ENCODE measurements around the gene ROPN1L. TPM values are rescaled to one million over a fixed set of nuclear protein-coding genes. Genes with fewer than 3 reads are reported as not detected.

ROPN1L gene
- total RNA-seq, 2 experiments from 2014 or later = not detected

DNA sequence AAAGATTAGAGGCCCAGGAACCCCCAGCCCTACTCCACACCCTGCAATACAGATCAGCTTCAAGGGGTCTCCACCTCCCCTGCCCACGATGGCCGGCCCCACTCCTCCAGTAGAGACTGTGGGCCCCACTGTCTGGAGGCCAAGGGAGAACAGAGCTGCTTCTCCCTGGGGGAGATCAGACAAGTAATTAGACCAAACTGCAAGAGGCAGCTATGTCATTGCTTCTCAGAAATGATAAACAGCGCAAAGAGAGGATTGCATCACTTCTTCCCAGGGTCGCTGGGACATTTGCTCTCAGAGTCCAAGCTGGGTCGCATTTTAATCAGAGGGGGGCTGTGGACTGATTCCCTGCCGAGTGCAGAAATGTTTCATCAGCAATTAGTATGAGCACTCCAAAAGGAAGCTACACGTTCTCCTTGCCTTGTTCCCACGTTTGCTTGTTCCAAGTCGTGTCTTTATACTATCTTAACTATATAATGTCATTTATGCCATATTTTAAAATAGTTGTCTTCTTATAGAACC, 59.9 kb downstream of the ROPN1L start:
- Mint-ChIP-seq H3K36me3 (no peaks in the 10 kb centered on the region), H3K4me3 (no peak overlapping the region), H3K9me3 (no peaks in the 10 kb centered on the region), H3K27ac (no peak overlapping the region), H3K27me3 (no peaks in the 10 kb centered on the region), H3K4me1 (ENCODE audit: low read depth) (no peaks in the 10 kb centered on the region)
- intact Hi-C loops (cut with micrococcal nuclease) = no loop called here
- CTCF ChIA-PET = no interaction called here
- POLR2A ChIA-PET = no interaction called here
- DNase-seq = no peak

DNA sequence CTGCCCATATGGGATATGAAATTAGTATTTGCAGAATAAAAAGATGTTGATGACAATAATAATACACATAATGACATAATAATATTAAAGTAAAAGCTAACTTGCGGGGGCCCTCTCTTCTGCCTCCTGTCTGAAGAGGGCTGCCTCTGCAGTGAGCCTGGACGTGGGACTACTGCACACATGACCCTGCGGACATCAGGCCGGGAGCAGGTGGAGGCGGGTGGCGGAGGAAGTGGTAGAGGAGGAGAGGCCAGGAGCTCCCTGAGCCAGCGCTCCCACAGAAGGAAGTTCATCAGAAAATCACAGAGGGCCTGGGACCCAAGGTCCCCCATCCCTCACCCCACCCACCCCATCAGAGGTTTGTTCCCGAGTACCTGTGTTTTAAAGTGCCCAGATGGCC, 60.5 kb downstream of the ROPN1L start:
- intact Hi-C loops (cut with micrococcal nuclease) = no loop called here
- Mint-ChIP-seq H3K4me3 (no peak overlapping the region), H3K4me1 (ENCODE audit: low read depth) (no peaks in the 10 kb centered on the region), H3K9me3 (no peaks in the 10 kb centered on the region), H3K27me3 (no peaks in the 10 kb centered on the region), H3K27ac (no peak overlapping the region), H3K36me3 (no peaks in the 10 kb centered on the region)
- ChIA-PET POLR2A (no interaction called here), CTCF (no interaction called here)
- no peak for DNase-seq

DNA sequence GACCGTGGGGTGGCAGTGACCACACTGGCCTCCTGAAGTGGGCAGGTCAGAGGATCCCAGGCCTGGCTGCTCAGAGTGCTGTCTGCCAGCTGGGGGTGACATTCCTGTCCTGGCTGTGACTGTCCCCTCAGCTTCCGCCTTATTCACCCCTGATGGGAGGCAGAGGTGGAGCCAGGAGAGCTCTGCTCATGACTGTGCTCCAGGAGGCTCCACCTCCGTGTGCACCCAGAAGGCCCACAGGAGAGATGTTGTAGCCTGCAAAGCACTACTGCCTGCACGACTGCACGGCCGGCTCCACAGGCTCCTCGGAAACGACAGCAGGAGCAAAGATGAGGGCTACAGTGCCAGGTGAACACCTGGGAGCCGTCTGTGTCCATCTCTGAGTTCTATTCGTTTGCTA, 60.9 kb downstream of the ROPN1L start:
- no peaks in the 10 kb centered on the region for H3K4me1 Mint-ChIP-seq (ENCODE audit: low read depth)
- ChIA-PET POLR2A (no interaction called here), CTCF (no interaction called here)
- no peak overlapping the region for H3K27ac Mint-ChIP-seq
- no peaks in the 10 kb centered on the region for H3K36me3 Mint-ChIP-seq
- intact Hi-C loops (cut with micrococcal nuclease) = no loop called here
- no peaks in the 10 kb centered on the region for H3K27me3 Mint-ChIP-seq
- DNase-seq = no peak
- no peaks in the 10 kb centered on the region for H3K9me3 Mint-ChIP-seq
- no peak overlapping the region for H3K4me3 Mint-ChIP-seq

DNA sequence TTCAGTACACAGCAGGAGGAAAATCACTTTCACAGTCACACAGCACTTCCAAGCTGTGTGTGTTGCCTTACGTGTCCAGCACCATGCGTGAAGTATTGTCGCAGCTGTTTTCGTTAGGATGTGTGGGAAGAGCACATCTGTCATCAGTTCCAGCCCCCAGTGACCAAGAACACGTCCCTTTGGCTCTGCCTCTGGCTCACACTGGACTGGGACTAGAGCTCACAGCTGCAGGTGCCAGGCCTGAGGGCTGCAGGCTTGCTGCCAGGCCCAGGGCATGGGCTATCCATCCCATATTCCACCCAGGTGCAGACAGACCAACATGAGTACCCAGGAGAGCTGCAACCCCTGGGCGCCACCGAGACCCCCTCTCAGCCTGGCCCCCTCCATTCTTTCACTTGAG, 61.6 kb downstream of the ROPN1L start:
- CTCF ChIA-PET = no interaction called here
- H3K9me3 Mint-ChIP-seq = no peaks in the 10 kb centered on the region
- POLR2A ChIA-PET = no interaction called here
- H3K4me3 Mint-ChIP-seq = no peak overlapping the region
- no peaks in the 10 kb centered on the region for H3K36me3 Mint-ChIP-seq
- H3K4me1 Mint-ChIP-seq (ENCODE audit: low read depth) = no peaks in the 10 kb centered on the region
- no peak overlapping the region for H3K27ac Mint-ChIP-seq
- no peaks in the 10 kb centered on the region for H3K27me3 Mint-ChIP-seq
- DNase-seq = no peak
- intact Hi-C loops (cut with micrococcal nuclease) = no loop called here

DNA sequence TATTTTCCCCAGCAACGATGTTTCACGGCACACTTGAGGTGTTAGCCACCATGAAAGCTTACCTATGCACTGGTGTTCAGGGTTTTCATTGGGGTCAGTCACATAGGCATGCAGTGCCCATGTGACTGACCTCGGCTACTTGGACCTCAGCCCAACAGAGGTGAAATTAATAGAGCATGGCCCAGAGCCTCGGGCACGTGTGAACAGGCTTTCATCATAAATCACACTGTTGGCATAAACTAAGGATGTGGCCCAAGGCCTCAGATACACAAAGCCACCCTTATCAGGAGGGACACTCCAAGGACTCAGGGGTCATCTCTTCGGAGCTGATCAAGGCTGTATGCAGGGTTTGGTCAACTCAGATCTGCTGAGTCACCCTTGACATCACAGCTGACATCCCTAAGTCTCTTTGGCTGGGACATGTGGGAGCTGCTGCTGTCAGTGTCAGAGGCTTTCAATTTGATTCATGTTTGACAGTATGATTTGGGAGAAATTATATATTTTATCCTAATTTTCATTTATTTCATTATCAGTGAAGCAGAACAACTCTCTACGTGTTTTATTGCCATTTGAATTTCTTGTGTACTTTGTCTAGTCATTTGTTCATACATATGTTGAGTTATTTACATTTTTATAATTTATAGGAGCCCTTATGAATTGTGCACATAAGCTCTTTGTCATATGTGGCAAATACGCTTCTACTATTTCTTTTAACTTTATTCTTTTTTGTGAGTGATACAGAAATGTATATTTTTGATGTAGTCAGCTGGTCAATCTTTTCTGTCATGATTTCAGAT, 62.5 kb downstream of the ROPN1L start:
- intact Hi-C loops (cut with micrococcal nuclease) = no loop called here
- H3K27ac Mint-ChIP-seq = no peak overlapping the region

DNA sequence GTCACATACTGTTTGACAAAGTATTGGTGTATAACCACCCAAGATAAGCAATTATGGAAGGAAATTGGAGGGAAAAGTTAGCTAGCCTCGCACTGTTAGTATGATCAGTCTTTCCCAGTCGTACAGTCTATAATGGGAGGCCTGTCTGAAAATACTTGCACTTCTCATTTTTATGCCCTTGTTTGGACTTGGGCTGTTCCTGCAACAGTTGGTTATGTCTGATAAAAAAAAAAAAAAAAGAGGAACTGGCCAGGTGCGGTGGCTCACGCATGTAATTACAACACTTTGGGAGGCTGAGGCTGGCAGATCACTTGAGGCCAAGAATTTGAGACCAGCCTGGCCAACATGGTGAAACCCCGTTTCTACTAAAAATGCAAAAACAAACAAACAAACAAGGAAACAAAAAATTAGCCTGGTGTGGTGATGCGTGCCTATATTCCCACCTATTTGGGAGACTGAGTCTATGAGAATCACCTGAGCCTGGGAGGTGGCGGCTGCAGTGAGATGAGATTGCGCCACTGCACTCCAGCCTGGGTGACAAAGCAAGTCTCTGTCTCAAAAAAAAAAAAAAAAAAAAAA, 63.9 kb downstream of the ROPN1L start:
- H3K4me1 Mint-ChIP-seq (ENCODE audit: low read depth) = no peaks in the 10 kb centered on the region
- H3K27ac Mint-ChIP-seq = no peak overlapping the region
- ChIA-PET POLR2A (no interaction called here), CTCF (interaction anchor here (1.3 kb wide), 1 partner anchor 122 kb away, joined by 3 read pairs; no protein-coding TSS in a partner anchor)
- intact Hi-C loops (cut with micrococcal nuclease) = no loop called here
- H3K9me3 Mint-ChIP-seq = no peaks in the 10 kb centered on the region
- no peak overlapping the region for H3K4me3 Mint-ChIP-seq
- no peaks in the 10 kb centered on the region for H3K36me3 Mint-ChIP-seq
- H3K27me3 Mint-ChIP-seq = no peaks in the 10 kb centered on the region
- no peak for DNase-seq

More for the DNA sequence above, 62.5 kb downstream of the ROPN1L start:
- ChIA-PET POLR2A (no interaction called here), CTCF (no interaction called here)
- Mint-ChIP-seq H3K4me1 (ENCODE audit: low read depth) (no peaks in the 10 kb centered on the region), H3K36me3 (no peaks in the 10 kb centered on the region), H3K9me3 (no peaks in the 10 kb centered on the region), H3K27me3 (no peaks in the 10 kb centered on the region), H3K4me3 (no peak overlapping the region)
- no peak for DNase-seq

DNA sequence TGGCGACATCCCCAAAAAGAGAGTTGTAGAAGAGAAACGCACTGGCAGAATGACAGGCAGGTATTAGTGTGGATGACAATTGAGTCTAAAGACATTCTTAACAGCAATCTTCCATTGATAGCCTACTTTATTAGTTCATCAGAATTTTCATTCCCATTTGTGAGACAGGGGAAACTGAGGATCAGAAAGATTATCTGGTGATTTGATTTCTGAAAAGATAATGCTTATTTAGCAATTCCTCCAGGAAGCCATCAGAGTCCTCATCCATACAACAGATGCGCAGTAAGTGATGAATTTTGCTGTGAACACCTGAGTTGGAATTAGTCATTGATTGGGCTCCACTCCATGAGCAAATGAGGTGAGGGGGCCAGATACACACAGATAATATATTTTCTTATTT, 64.9 kb downstream of the ROPN1L start:
- no peak for DNase-seq
- POLR2A ChIA-PET = no interaction called here
- intact Hi-C loops (cut with micrococcal nuclease) = no loop called here
- Mint-ChIP-seq H3K27me3 (peaks cover 2% of the 10 kb centered on the region), H3K4me3 (no peak overlapping the region), H3K9me3 (no peaks in the 10 kb centered on the region), H3K4me1 (ENCODE audit: low read depth) (no peaks in the 10 kb centered on the region), H3K27ac (no peak overlapping the region), H3K36me3 (no peaks in the 10 kb centered on the region)
- CTCF ChIA-PET = interaction anchor here (1.3 kb wide), 1 partner anchor 121 kb away, joined by 3 read pairs; no protein-coding TSS in a partner anchor

DNA sequence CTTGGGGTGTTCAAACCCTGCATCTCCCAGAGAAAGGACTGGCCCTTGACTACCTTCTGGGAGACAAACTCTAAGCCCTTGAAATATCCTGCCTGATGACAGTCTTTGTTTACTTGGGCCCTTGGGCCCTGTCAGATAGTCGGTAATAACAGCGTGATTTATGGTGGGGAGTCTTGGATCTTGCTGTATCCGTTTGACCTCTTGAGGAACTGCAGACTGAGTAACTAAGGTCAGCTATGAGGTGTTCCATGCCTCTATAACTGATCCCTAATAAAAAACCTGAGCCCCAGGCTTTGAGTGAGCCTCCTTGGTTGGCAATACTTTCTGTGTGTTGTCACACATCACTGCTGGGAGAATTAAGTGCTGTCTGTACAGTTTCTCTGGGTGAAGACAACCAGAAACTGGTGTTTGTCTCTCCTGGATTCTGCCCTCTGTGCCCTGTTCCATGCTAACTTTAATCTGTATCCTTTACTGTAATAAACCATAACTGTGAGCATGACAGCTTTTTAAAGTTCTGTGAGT, 66.0 kb downstream of the ROPN1L start:
- H3K4me1 Mint-ChIP-seq (ENCODE audit: low read depth) = no peaks in the 10 kb centered on the region
- intact Hi-C loops (cut with micrococcal nuclease) = no loop called here
- H3K4me3 Mint-ChIP-seq = no peak overlapping the region
- ChIA-PET CTCF (interaction anchor here (1.1 kb wide), 1 partner anchor 120 kb away, joined by 5 read pairs; no protein-coding TSS in a partner anchor), POLR2A (no interaction called here)
- H3K27ac Mint-ChIP-seq = no peak overlapping the region
- no peak for DNase-seq
- no peaks in the 10 kb centered on the region for H3K36me3 Mint-ChIP-seq
- H3K27me3 Mint-ChIP-seq = peaks cover 2% of the 10 kb centered on the region
- H3K9me3 Mint-ChIP-seq = no peaks in the 10 kb centered on the region

DNA sequence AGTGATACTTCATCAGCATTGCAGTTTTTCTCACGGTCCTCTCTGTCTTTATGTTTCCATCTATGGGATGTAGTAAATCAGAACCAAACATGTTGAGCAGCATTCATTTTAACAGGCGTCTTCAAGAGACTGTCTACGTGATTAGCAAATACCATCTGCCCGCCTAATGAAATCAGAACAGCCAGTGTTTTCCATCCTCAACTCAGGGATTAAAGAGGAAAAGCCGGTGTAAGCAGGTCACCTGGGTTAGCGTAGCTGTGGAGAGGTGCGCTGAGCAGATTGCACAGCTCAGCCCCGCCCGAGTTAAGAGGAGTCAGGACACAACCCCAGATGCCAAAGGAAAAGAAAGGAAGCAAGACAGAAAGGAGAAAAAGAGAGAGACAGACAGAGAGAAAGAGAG, 67.9 kb downstream of the ROPN1L start:
- no peak for DNase-seq
- H3K4me3 Mint-ChIP-seq = no peak overlapping the region
- ChIA-PET CTCF (no interaction called here), POLR2A (no interaction called here)
- intact Hi-C loops (cut with micrococcal nuclease) = no loop called here
- no peaks in the 10 kb centered on the region for H3K36me3 Mint-ChIP-seq
- no peaks in the 10 kb centered on the region for H3K9me3 Mint-ChIP-seq
- no peaks in the 10 kb centered on the region for H3K4me1 Mint-ChIP-seq (ENCODE audit: low read depth)
- H3K27ac Mint-ChIP-seq = no peak overlapping the region
- H3K27me3 Mint-ChIP-seq = peaks cover 2% of the 10 kb centered on the region

DNA sequence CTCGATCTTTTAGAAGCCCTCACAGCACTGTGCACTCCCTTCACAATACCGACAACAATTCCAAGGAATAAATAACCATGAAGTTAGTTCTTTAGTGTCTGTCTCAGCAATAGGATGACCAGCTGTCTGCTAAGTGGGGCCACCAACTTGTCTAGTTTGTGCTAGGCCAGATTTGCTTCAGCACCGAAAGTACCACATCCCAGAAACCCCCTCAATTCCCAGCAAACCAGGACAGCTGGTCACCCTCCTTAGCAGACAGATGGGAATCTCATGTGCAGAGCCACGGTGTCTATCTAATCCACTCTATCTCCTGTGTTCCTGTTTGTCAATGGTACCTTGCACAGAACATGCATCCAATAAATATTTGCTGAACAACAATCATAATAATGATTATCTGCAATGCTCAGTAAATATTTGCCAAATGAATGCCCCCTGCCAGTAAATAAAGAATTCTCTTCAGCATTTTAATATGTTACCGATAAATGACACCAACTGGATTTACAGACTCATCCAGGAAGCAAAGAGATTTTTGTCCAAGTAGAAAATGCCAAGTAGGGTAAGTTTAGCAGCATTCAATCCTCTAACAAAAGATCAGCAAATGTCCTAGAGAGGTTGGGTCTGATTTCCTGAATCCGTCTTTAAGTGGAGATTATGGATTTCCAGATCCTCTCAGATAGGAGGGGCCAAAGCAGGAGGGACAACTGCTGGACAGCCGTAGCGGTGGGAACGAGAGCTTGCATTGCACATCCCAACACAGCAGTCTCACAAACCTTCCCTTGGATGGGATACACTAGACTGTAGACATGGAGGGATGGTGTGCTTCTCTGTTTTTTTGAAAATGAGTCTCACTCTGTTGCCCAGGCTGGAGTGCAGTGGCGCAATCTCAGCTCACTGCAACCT, 70.3 kb downstream of the ROPN1L start:
- Mint-ChIP-seq H3K36me3 (no peaks in the 10 kb centered on the region), H3K27ac (no peak overlapping the region), H3K9me3 (peaks cover 3% of the 10 kb centered on the region), H3K4me3 (no peak overlapping the region), H3K27me3 (peaks cover 2% of the 10 kb centered on the region), H3K4me1 (ENCODE audit: low read depth) (no peaks in the 10 kb centered on the region)
- DNase-seq = no peak
- intact Hi-C loops (cut with micrococcal nuclease) = no loop called here
- POLR2A ChIA-PET = no interaction called here
- CTCF ChIA-PET = no interaction called here

DNA sequence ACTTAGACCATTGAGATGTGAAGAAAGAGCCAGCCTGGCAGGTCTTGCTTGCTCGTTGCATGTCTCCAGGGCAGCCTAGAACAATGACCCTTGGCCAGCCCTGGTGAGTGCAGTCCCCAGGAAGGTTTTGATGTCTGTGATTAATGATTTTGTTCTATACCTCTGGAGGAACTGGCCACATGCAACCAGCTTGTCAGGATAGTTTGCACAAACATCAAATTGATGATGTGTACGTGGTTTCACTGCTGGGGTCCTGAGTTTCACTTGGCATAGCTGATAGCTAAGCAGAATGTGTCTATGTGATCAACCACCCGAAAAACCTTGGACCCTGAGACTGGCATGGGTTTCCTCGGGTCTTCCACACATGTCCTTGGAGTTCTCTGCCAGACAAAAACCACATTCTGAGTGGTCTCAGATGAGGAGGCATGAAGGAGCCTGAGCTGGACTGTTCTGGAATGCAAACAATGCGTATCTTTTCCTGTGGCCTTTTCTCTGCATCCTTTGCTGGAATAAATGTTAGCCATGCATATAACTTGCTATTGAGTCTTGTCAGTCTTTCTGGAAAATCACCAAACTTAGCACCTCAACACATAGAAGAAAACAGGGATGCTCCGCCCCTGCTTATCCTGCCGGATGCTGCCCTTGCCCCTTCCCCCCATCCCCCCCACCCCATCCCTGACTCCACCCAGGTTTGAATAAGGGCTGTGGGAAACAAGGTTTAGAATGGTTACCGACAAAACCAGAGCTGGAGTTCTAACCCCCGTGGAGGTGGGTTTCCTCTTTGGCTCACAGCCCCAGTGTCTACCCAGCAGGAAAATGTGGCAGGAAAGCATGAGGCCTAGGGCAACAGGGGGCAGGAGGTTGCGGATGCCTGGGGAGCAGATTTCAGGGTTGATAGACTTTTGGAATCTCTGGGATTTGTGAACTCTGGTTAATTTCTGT, 72.1 kb downstream of the ROPN1L start:
- H3K27me3 Mint-ChIP-seq = peaks cover 2% of the 10 kb centered on the region
- no peak overlapping the region for H3K4me3 Mint-ChIP-seq
- peaks cover 3% of the 10 kb centered on the region for H3K9me3 Mint-ChIP-seq
- ChIA-PET POLR2A (no interaction called here), CTCF (interaction anchor here (0.6 kb wide), 1 partner anchor 90 kb away, joined by 5 read pairs; no protein-coding TSS in a partner anchor)
- H3K4me1 Mint-ChIP-seq (ENCODE audit: low read depth) = no peaks in the 10 kb centered on the region
- H3K36me3 Mint-ChIP-seq = no peaks in the 10 kb centered on the region
- no peak overlapping the region for H3K27ac Mint-ChIP-seq
- intact Hi-C loops (cut with micrococcal nuclease) = no loop called here
- no peak for DNase-seq

All from activated CD4-positive, alpha-beta memory T cell treated with anti-CD3 and anti-CD28 coated beads for 36 hours (primary cell).